H1 (cell line): ENCODE data around the gene LONP2. TPM values are rescaled to one million over a fixed set of nuclear protein-coding genes. Genes with fewer than 3 reads are reported as not detected.

Experiments used
- CBX5 ChIP-seq: fragments of 300-800, 300-1000 bp; sonication (generic); IDR thresholded peaks from 2 replicates; pipeline ENCODE4 v1.7.1; 2016; ENCODE audit warnings: antibody characterized with exemption, low read length, low read depth
- EP300 ChIP-seq, 2 experiments: IDR thresholded peaks; 1 replicate in 1 of 2; 2 replicates in 1 of 2; pipeline ENCODE4 v1.6.1; 2011 to 2012; ENCODE audit warnings: low read depth in 2 of 2, low read length in 2 of 2, mild to moderate bottlenecking in 2 of 2, borderline replicate concordance in 1 of 2, inconsistent platforms in 1 of 2, moderate library complexity in 1 of 2
- GABPA ChIP-seq: IDR thresholded peaks from 2 replicates; pipeline ENCODE4 v1.6.1; 2011; ENCODE audit warnings: mild to moderate bottlenecking, low read length, moderate library complexity, borderline replicate concordance; ENCODE audit not compliant: insufficient read depth
- MAFK ChIP-seq: IDR thresholded peaks from 2 replicates; pipeline ENCODE4 v1.6.1; 2012; ENCODE audit warnings: low read depth, mild to moderate bottlenecking, improper control_type of control experiment, low read length
- SUZ12 ChIP-seq: fragments of 200-600 bp; sonication (generic); IDR thresholded peaks from 2 replicates; pipeline ENCODE4 v1.6.1; 2012; ENCODE audit warnings: mild to moderate bottlenecking, inconsistent platforms, low read length, moderate library complexity, mixed read lengths
- polyA plus RNA-seq, 7 experiments: library from polyadenylated mRNA; depleted of rRNA in 3 of 7; stranded (reverse) in 5 of 7; unstranded in 2 of 7; fragments of >200 nt in 5 of 7; fragments of 200-250 nt in 2 of 7; gene quantifications; 1 replicate in 5 of 7; 2 replicates in 1 of 7; 4 replicates in 1 of 7; pipeline versions ENCODE4 v1.2.1 to v1.2.3, GENCODE V29; 2011 to 2013; ENCODE audit warnings: missing spikeins in 2 of 7, mixed read lengths in 2 of 7
- total RNA-seq: library from RNA; stranded (reverse); fragmentation: NEBNext Ultra II Directional; extraction: Animal tissue kit (Norgen Biotek cat#: 25700); gene quantifications from 2 replicates; pipeline ENCODE4 v1.2.1, GENCODE V29; 2021
- TF ChIP-seq, protein P1 (sequence below): fragments of 300-600 bp; sonication (generic); IDR thresholded peaks from 2 replicates; pipeline ENCODE4 v1.7.1; 2012; ENCODE audit warnings: low read length, moderate library complexity, mild to moderate bottlenecking, inconsistent platforms; ENCODE audit not compliant: insufficient replicate concordance
- TF ChIP-seq, protein P2 (sequence below): IDR thresholded peaks from 2 replicates; pipeline ENCODE4 v1.6.1; 2012; ENCODE audit warnings: low read length, inconsistent platforms

The LONP2 gene
- total and polyA plus RNA-seq, 2 of the 8 experiments (the other 6 are each of a cell fraction or from before 2014, with no cell fraction given) = 8.1 to 23.1 TPM

DNA sequence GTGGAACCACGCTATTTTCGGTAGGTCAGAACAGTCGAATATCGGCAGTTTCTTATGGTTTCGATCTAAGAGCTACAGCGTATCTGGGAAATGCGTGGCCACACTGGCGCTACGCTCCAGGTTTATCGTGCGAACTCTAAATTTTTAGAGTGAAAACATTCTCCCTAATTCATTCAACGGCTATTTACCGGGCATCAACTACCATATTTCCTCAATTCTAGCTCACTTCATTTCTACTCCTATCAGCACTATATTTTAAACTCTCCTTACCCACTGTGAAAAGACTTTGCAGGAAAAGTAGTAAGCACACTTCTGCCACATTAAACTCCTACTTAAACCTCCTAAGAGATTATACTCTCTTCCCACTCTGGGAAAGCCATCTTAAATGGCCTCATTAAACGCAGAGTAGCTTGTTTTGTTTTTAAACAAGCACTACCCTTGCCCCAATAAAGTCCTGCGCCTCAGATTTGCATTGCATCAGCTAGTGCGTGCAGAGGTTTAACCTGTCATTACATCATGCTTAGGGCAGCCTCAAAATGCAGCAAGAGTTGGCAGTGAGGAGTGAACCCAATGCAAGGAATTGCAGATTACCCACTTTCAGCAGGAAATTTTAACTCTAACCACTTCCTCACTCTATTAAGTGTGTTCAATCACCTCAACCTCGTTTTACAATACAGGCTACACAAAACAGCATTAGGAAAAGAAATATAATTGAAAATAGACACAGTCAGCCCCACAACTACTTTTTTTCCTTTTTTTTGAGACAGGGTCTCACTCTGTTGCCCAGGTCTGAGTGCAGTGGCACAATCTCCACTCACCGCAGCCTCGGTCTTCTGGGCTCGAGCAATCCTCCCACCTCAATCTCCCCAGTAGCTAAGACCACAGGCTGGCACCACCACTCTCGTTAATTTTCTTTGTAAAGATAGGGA is 122.3 kb downstream of the LONP2 start (continued):
- TF ChIP-seq, protein P1, sequence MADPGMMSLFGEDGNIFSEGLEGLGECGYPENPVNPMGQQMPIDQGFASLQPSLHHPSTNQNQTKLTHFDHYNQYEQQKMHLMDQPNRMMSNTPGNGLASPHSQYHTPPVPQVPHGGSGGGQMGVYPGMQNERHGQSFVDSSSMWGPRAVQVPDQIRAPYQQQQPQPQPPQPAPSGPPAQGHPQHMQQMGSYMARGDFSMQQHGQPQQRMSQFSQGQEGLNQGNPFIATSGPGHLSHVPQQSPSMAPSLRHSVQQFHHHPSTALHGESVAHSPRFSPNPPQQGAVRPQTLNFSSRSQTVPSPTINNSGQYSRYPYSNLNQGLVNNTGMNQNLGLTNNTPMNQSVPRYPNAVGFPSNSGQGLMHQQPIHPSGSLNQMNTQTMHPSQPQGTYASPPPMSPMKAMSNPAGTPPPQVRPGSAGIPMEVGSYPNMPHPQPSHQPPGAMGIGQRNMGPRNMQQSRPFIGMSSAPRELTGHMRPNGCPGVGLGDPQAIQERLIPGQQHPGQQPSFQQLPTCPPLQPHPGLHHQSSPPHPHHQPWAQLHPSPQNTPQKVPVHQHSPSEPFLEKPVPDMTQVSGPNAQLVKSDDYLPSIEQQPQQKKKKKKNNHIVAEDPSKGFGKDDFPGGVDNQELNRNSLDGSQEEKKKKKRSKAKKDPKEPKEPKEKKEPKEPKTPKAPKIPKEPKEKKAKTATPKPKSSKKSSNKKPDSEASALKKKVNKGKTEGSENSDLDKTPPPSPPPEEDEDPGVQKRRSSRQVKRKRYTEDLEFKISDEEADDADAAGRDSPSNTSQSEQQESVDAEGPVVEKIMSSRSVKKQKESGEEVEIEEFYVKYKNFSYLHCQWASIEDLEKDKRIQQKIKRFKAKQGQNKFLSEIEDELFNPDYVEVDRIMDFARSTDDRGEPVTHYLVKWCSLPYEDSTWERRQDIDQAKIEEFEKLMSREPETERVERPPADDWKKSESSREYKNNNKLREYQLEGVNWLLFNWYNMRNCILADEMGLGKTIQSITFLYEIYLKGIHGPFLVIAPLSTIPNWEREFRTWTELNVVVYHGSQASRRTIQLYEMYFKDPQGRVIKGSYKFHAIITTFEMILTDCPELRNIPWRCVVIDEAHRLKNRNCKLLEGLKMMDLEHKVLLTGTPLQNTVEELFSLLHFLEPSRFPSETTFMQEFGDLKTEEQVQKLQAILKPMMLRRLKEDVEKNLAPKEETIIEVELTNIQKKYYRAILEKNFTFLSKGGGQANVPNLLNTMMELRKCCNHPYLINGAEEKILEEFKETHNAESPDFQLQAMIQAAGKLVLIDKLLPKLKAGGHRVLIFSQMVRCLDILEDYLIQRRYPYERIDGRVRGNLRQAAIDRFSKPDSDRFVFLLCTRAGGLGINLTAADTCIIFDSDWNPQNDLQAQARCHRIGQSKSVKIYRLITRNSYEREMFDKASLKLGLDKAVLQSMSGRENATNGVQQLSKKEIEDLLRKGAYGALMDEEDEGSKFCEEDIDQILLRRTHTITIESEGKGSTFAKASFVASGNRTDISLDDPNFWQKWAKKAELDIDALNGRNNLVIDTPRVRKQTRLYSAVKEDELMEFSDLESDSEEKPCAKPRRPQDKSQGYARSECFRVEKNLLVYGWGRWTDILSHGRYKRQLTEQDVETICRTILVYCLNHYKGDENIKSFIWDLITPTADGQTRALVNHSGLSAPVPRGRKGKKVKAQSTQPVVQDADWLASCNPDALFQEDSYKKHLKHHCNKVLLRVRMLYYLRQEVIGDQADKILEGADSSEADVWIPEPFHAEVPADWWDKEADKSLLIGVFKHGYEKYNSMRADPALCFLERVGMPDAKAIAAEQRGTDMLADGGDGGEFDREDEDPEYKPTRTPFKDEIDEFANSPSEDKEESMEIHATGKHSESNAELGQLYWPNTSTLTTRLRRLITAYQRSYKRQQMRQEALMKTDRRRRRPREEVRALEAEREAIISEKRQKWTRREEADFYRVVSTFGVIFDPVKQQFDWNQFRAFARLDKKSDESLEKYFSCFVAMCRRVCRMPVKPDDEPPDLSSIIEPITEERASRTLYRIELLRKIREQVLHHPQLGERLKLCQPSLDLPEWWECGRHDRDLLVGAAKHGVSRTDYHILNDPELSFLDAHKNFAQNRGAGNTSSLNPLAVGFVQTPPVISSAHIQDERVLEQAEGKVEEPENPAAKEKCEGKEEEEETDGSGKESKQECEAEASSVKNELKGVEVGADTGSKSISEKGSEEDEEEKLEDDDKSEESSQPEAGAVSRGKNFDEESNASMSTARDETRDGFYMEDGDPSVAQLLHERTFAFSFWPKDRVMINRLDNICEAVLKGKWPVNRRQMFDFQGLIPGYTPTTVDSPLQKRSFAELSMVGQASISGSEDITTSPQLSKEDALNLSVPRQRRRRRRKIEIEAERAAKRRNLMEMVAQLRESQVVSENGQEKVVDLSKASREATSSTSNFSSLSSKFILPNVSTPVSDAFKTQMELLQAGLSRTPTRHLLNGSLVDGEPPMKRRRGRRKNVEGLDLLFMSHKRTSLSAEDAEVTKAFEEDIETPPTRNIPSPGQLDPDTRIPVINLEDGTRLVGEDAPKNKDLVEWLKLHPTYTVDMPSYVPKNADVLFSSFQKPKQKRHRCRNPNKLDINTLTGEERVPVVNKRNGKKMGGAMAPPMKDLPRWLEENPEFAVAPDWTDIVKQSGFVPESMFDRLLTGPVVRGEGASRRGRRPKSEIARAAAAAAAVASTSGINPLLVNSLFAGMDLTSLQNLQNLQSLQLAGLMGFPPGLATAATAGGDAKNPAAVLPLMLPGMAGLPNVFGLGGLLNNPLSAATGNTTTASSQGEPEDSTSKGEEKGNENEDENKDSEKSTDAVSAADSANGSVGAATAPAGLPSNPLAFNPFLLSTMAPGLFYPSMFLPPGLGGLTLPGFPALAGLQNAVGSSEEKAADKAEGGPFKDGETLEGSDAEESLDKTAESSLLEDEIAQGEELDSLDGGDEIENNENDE = peak; percentile 89
- TF ChIP-seq GABPA (no peak), SUZ12 (no peak), MAFK (no peak), EP300 (IDR thresholded peaks at IDR 0.05; ENCODE audit: borderline replicate concordance in 1 of 2, low read depth in 2 of 2, low read length in 2 of 2) (no peak), CBX5 (no peak)
- TF ChIP-seq, protein P2, sequence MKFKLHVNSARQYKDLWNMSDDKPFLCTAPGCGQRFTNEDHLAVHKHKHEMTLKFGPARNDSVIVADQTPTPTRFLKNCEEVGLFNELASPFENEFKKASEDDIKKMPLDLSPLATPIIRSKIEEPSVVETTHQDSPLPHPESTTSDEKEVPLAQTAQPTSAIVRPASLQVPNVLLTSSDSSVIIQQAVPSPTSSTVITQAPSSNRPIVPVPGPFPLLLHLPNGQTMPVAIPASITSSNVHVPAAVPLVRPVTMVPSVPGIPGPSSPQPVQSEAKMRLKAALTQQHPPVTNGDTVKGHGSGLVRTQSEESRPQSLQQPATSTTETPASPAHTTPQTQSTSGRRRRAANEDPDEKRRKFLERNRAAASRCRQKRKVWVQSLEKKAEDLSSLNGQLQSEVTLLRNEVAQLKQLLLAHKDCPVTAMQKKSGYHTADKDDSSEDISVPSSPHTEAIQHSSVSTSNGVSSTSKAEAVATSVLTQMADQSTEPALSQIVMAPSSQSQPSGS = peak; percentile 86; the same call in 1 of the 2 replicates
